K562 (cell line): Measurements from ENCODE around the gene ZBTB20.

Experiments used
- EP300 ChIP-seq: IDR thresholded peaks from 2 replicates; pipeline ENCODE4 v1.6.1; 2012; ENCODE audit warnings: low read length, improper control_type of control experiment
- KLF16 ChIP-seq: IDR thresholded peaks from 2 replicates; pipeline ENCODE4 v1.6.1; 2016; ENCODE audit warnings: antibody characterized with exemption

GRCh38 chr3:114432310-114432709 lies 714.8 kb downstream of the ZBTB20 start:
- TF ChIP-seq EP300 (no peak), KLF16 (no peak)
